ENCODE measurements around the gene OTX1. TPM values are rescaled to one million over a fixed set of nuclear protein-coding genes. Genes with fewer than 3 reads are reported as not detected.

The OTX1 gene
- total RNA-seq, 4 donors from 2014 or later: not detected

DNA sequence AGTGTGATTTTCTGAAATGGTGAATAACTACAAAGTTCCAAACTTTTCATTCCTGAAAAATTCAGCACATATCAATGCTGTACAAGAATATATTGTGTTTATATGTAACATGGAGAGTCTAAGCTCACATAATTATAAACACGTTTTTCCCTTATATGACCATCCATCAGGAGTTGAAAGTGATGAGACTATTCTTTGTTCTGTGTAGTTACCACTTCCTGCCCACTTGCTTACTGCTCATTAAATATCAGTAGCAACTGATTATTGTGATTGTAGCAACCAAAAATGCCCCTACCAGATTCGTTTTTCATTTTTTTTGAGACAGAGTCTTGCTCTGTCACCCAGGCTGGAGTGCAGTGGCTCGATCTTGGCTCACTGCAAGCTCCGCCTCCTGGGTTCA is 30.8 kb downstream of the OTX1 start:
- Histone ChIP-seq H3K4me1 (no peaks in the 10 kb centered on the region), H3K4me3 (no peak overlapping the region), H3K9me3 (peaks cover 0 to 2% of the 10 kb centered on the region in 2 donors), H3K27me3 (no peaks in the 10 kb centered on the region), H3K27ac (no peak overlapping the region), H3K36me3 (no peaks in the 10 kb centered on the region)
- 62 to 65% methylated on average over 4 of the region's 4 CpGs for WGBS, 2 donors (ENCODE audit: low coverage in 1 of 2)
- in situ Hi-C loops (cut with MboI; ENCODE audit: low pct_ligation_motif_present in 1 of 4, low pct_unique_long_range_greater_than_20kb in 1 of 4, low sequenced_read_pairs in 3 of 4): no loop called here
- TF ChIP-seq POLR2A (IDR thresholded peaks at IDR 0.05): no peak
- TF ChIP-seq, protein P1, sequence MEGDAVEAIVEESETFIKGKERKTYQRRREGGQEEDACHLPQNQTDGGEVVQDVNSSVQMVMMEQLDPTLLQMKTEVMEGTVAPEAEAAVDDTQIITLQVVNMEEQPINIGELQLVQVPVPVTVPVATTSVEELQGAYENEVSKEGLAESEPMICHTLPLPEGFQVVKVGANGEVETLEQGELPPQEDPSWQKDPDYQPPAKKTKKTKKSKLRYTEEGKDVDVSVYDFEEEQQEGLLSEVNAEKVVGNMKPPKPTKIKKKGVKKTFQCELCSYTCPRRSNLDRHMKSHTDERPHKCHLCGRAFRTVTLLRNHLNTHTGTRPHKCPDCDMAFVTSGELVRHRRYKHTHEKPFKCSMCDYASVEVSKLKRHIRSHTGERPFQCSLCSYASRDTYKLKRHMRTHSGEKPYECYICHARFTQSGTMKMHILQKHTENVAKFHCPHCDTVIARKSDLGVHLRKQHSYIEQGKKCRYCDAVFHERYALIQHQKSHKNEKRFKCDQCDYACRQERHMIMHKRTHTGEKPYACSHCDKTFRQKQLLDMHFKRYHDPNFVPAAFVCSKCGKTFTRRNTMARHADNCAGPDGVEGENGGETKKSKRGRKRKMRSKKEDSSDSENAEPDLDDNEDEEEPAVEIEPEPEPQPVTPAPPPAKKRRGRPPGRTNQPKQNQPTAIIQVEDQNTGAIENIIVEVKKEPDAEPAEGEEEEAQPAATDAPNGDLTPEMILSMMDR (IDR thresholded peaks at IDR 0.05): no peak
- no peak for TF ChIP-seq POLR2AphosphoS5 (IDR thresholded peaks at IDR 0.05)
- TF ChIP-seq EP300 (IDR thresholded peaks at IDR 0.05; ENCODE audit: low read depth): no peak
- intact Hi-C loops (cut with DNase I; ENCODE audit: low total_unique reads): no loop called here
- DNase-seq: no peak

DNA sequence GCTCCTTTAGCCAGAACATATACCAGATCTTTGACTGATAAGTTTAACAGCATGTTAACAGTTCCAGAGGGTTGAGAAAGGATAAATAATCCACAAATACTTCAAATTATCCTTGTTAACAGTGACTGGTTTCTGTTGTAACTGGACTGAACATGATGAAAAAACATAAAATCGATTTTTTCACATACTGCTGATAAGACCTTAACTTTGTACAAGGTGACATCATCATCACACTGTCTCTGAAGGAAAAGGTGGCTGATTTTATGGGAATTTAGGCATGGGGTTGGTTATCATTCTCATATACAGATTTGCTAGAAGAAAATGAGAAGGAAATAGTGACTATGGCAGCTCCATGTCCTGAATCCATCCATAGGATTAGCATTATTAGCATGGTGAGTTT is 36.1 kb downstream of the OTX1 start:
- no peaks in the 10 kb centered on the region for H3K27me3 ChIP-seq
- WGBS, 2 donors (ENCODE audit: low coverage in 1 of 2): 19 to 27% methylated on average over 1 of the region's 1 CpG
- no peak for DNase-seq
- no peak overlapping the region for H3K27ac ChIP-seq
- TF ChIP-seq POLR2A (IDR thresholded peaks at IDR 0.05) (no peak), POLR2AphosphoS5 (IDR thresholded peaks at IDR 0.05) (no peak), EP300 (IDR thresholded peaks at IDR 0.05; ENCODE audit: low read depth) (no peak)
- TF ChIP-seq, protein P1 (IDR thresholded peaks at IDR 0.05): no peak
- H3K4me1 ChIP-seq: no peaks in the 10 kb centered on the region
- intact Hi-C loops (cut with DNase I; ENCODE audit: low total_unique reads) (no loop called here), in situ Hi-C loops (cut with MboI; ENCODE audit: low pct_ligation_motif_present in 1 of 4, low pct_unique_long_range_greater_than_20kb in 1 of 4, low sequenced_read_pairs in 3 of 4) (no loop called here)
- H3K36me3 ChIP-seq: no peaks in the 10 kb centered on the region
- no peak overlapping the region for H3K4me3 ChIP-seq
- H3K9me3 ChIP-seq: peaks cover 0 to 2% of the 10 kb centered on the region in 2 donors

DNA sequence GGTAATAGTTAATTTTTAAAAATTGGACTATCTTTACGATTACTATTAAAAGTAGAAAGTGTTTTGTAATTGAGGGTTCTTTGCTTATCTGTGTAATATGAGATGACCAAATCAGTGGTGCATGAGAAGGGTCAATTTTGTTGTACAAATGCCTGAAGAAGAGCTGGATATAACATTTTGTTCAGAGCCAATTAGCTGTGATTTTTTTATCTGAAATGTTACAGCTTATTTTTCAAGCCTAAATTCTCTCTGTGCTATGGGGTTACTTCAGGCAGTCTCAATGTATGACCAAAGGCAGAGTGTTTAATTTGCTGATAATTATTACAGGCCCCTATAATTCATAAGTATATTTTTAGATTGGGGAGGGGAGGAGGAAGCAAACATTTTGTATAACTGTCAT is 41.8 kb downstream of the OTX1 start:
- Histone ChIP-seq H3K9me3 (no peaks in the 10 kb centered on the region), H3K4me1 (no peaks in the 10 kb centered on the region), H3K27ac (no peak overlapping the region), H3K36me3 (no peaks in the 10 kb centered on the region), H3K27me3 (no peaks in the 10 kb centered on the region), H3K4me3 (no peak overlapping the region)
- TF ChIP-seq, protein P1 (IDR thresholded peaks at IDR 0.05): no peak
- TF ChIP-seq POLR2A (IDR thresholded peaks at IDR 0.05): no peak
- TF ChIP-seq EP300 (IDR thresholded peaks at IDR 0.05; ENCODE audit: low read depth): no peak
- no peak for TF ChIP-seq POLR2AphosphoS5 (IDR thresholded peaks at IDR 0.05)
- DNase-seq: no peak
- intact Hi-C loops (cut with DNase I; ENCODE audit: low total_unique reads) (no loop called here), in situ Hi-C loops (cut with MboI; ENCODE audit: low pct_ligation_motif_present in 1 of 4, low pct_unique_long_range_greater_than_20kb in 1 of 4, low sequenced_read_pairs in 3 of 4) (no loop called here)
- WGBS, 2 donors (ENCODE audit: low coverage in 1 of 2): 80 to 100% methylated on average over 1 of the region's 1 CpG

DNA sequence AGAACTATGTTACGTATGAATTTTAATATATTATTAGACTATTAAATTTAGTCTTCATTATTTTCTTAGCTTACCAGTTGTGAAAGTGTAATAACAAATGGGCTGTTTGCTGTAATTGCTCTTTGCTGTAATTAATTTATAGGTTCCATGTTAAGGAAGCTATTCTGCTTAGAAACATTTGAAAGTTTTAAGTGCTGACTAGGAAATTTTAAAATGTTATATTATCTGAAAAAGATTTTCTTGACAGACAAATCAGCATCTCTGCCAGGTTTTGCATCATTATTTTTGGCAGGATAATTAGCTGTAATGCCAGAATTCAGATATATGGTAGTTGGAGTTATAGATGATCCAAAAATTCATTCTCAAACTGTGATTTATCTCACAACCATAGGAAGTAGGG is 42.2 kb downstream of the OTX1 start:
- Histone ChIP-seq H3K27me3 (no peaks in the 10 kb centered on the region), H3K4me1 (no peaks in the 10 kb centered on the region), H3K36me3 (no peaks in the 10 kb centered on the region), H3K27ac (no peak overlapping the region), H3K4me3 (no peak overlapping the region), H3K9me3 (no peaks in the 10 kb centered on the region)
- in situ Hi-C loops (cut with MboI; ENCODE audit: low pct_ligation_motif_present in 1 of 4, low pct_unique_long_range_greater_than_20kb in 1 of 4, low sequenced_read_pairs in 3 of 4): no loop called here
- no peak for TF ChIP-seq EP300 (IDR thresholded peaks at IDR 0.05; ENCODE audit: low read depth)
- no peak for TF ChIP-seq POLR2AphosphoS5 (IDR thresholded peaks at IDR 0.05)
- no peak for TF ChIP-seq POLR2A (IDR thresholded peaks at IDR 0.05)
- TF ChIP-seq, protein P1 (IDR thresholded peaks at IDR 0.05): no peak
- DNase-seq: no peak
- intact Hi-C loops (cut with DNase I; ENCODE audit: low total_unique reads): no loop called here
- 4 to 24% methylated on average over 1 of the region's 1 CpG for WGBS, 2 donors (ENCODE audit: low coverage in 1 of 2)
